Femur (tissue), 1 donor: ENCODE results near the gene CERCAM.
"Not testable (repeated sequence)": the region's sequence is repeated elsewhere in the genome, so short reads cannot be mapped to it uniquely, and the experiment has no call there.

ENCODE experiments used
- DNase-seq: peaks from one replicate; pipeline ENCODE4 v3.0.0-alpha.2; 2017

Gene CERCAM

GRCh38 chr9:128393970-128394369, 26.7 kb upstream of the CERCAM start:
- no peak for DNase-seq

- no peak for DNase-seq
Measured at GRCh38 chr9:128394379-128395168, 26.1 kb upstream of the CERCAM start.

- DNase-seq, result no peak
Measured at GRCh38 chr9:128396970-128397613, 23.6 kb upstream of the CERCAM start.

- DNase-seq, result no peak
Measured at GRCh38 chr9:128397831-128398230, 22.8 kb upstream of the CERCAM start.

GRCh38 chr9:128399861-128400260, 20.8 kb upstream of the CERCAM start:
- DNase-seq, result no peak

GRCh38 chr9:128404560-128404959, 16.1 kb upstream of the CERCAM start:
- DNase-seq, result no peak

GRCh38 chr9:128405077-128405779, 15.4 kb upstream of the CERCAM start:
- peak; percentile 50 for DNase-seq

GRCh38 chr9:128405780-128406171, 14.9 kb upstream of the CERCAM start:
- DNase-seq, result no peak

- DNase-seq, result peak; percentile 44
Measured at GRCh38 chr9:128406848-128407391, 13.7 kb upstream of the CERCAM start.

- no peak for DNase-seq
Measured at GRCh38 chr9:128408963-128409431, 11.7 kb upstream of the CERCAM start.

GRCh38 chr9:128409450-128409849, 11.2 kb upstream of the CERCAM start:
- DNase-seq, result no peak

GRCh38 chr9:128409978-128410377, 10.7 kb upstream of the CERCAM start:
- no peak for DNase-seq

- DNase-seq, result peak; percentile 76
Measured at GRCh38 chr9:128411364-128412119, 9.1 kb upstream of the CERCAM start.

- DNase-seq, result peak; percentile 78
Measured at GRCh38 chr9:128412120-128412790, 8.4 kb upstream of the CERCAM start.

GRCh38 chr9:128413728-128414127, 6.9 kb upstream of the CERCAM start:
- DNase-seq, result not testable (repeated sequence)

- DNase-seq, result no peak
Measured at GRCh38 chr9:128414461-128414860, 6.2 kb upstream of the CERCAM start.

- DNase-seq, result no peak
Measured at GRCh38 chr9:128415281-128415680, 5.4 kb upstream of the CERCAM start.

GRCh38 chr9:128416014-128416413, 4.6 kb upstream of the CERCAM start:
- DNase-seq, result no peak

GRCh38 chr9:128416432-128417019, 4.1 kb upstream of the CERCAM start:
- no peak for DNase-seq

GRCh38 chr9:128419061-128419925, 1.4 kb upstream of the CERCAM start:
- DNase-seq, result no peak
